GM18526 (cell line): ENCODE results near the gene FAP.

Source experiments
- POLR2A ChIP-seq: IDR thresholded peaks from 3 replicates; pipeline ENCODE4 v1.6.1; 2011; ENCODE audit not compliant: insufficient read length; ENCODE audit errors: extremely low read depth

Gene FAP

GRCh38 chr2:162254236-162254871, 11.1 kb upstream of the FAP start:
- TF ChIP-seq POLR2A, result no peak

GRCh38 chr2:162253435-162253834, 10.2 kb upstream of the FAP start:
- no peak for TF ChIP-seq POLR2A

- TF ChIP-seq POLR2A, result no peak
Measured at GRCh38 chr2:162252153-162252552, 8.9 kb upstream of the FAP start.

- no peak for TF ChIP-seq POLR2A
Measured at GRCh38 chr2:162245781-162246180, 2.5 kb upstream of the FAP start.

- TF ChIP-seq POLR2A, result no peak
Measured at GRCh38 chr2:162245061-162245460, 1.8 kb upstream of the FAP start.

GRCh38 chr2:162244541-162245031, 1.3 kb upstream of the FAP start:
- no peak for TF ChIP-seq POLR2A

- no peak for TF ChIP-seq POLR2A
Measured at GRCh38 chr2:162243715-162244114, 470 bp upstream of the FAP start.

GRCh38 chr2:162242586-162243280, 512 bp downstream of the FAP start:
- no peak for TF ChIP-seq POLR2A

GRCh38 chr2:162241571-162241970, 1.7 kb downstream of the FAP start:
- no peak for TF ChIP-seq POLR2A

GRCh38 chr2:162234620-162235462, 8.4 kb downstream of the FAP start:
- TF ChIP-seq POLR2A, result no peak

- TF ChIP-seq POLR2A, result no peak
Measured at GRCh38 chr2:162233197-162233596, 10.0 kb downstream of the FAP start.

GRCh38 chr2:162232671-162233070, 10.6 kb downstream of the FAP start:
- no peak for TF ChIP-seq POLR2A

GRCh38 chr2:162232027-162232426, 11.2 kb downstream of the FAP start:
- TF ChIP-seq POLR2A, result no peak

- no peak for TF ChIP-seq POLR2A
Measured at GRCh38 chr2:162230761-162231160, 12.5 kb downstream of the FAP start.

- TF ChIP-seq POLR2A, result no peak
Measured at GRCh38 chr2:162226836-162227235, 16.4 kb downstream of the FAP start.

- TF ChIP-seq POLR2A, result no peak
Measured at GRCh38 chr2:162221064-162221463, 22.2 kb downstream of the FAP start.

- TF ChIP-seq POLR2A, result no peak
Measured at GRCh38 chr2:162220368-162220767, 22.9 kb downstream of the FAP start.

GRCh38 chr2:162219426-162219825, 23.8 kb downstream of the FAP start:
- TF ChIP-seq POLR2A, result no peak
